Hematopoietic multipotent progenitor cell treated with erythropoietin and hydrocortisone succinate and interleukin-3 and kit ligand, for 4 days (in vitro differentiated cells): ENCODE results near the gene ONECUT3.
A peak's percentile ranks its signal among the peaks of the same experiment; 100 is the strongest.
"Not testable (repeated sequence)": the region's sequence is repeated elsewhere in the genome, so short reads cannot be mapped to it uniquely, and the experiment has no call there.

Source experiments
- DNase-seq: peaks from one replicate; pipeline ENCODE4 v3.0.0-alpha.2; 2015

ONECUT3 gene

GRCh38 chr19:1756705-1757465 is 3.6 kb downstream of the ONECUT3 start:
- peak; percentile 36 for DNase-seq

GRCh38 chr19:1757468-1758230 is 4.3 kb downstream of the ONECUT3 start:
- no peak for DNase-seq

GRCh38 chr19:1758231-1758577 is 4.9 kb downstream of the ONECUT3 start:
- no peak for DNase-seq

- no peak for DNase-seq
These were observed 5.9 kb downstream of the ONECUT3 start for GRCh38 chr19:1758959-1759903.

GRCh38 chr19:1760020-1760419 is 6.7 kb downstream of the ONECUT3 start:
- DNase-seq, result peak; percentile 37

GRCh38 chr19:1760786-1761527 is 7.7 kb downstream of the ONECUT3 start:
- DNase-seq, result not testable (repeated sequence)

- DNase-seq, result no peak
These were observed 8.4 kb downstream of the ONECUT3 start for GRCh38 chr19:1761528-1762242.

GRCh38 chr19:1762243-1763117 is 9.2 kb downstream of the ONECUT3 start:
- DNase-seq, result no peak

GRCh38 chr19:1763648-1764639 is 10.6 kb downstream of the ONECUT3 start:
- DNase-seq, result no peak

GRCh38 chr19:1764729-1765128 is 11.4 kb downstream of the ONECUT3 start:
- no peak for DNase-seq

GRCh38 chr19:1765232-1765903 is 12.1 kb downstream of the ONECUT3 start:
- no peak for DNase-seq

GRCh38 chr19:1765904-1766799 is 12.8 kb downstream of the ONECUT3 start:
- no peak for DNase-seq

- no peak for DNase-seq
These were observed 13.6 kb downstream of the ONECUT3 start for GRCh38 chr19:1766800-1767352.

GRCh38 chr19:1767464-1767933 is 14.2 kb downstream of the ONECUT3 start:
- peak; percentile 62 for DNase-seq

- DNase-seq, result peak; percentile 51
These were observed 14.9 kb downstream of the ONECUT3 start for GRCh38 chr19:1768248-1768647.

- DNase-seq, result no peak
These were observed 15.8 kb downstream of the ONECUT3 start for GRCh38 chr19:1768918-1769644.

GRCh38 chr19:1769645-1769985 is 16.3 kb downstream of the ONECUT3 start:
- DNase-seq, result no peak
